G401 (cell line): Measurements from ENCODE around the gene CGN. TPM values are rescaled to one million over a fixed set of nuclear protein-coding genes. Genes with fewer than 3 reads are reported as not detected.

ENCODE experiments used
- DNase-seq: peaks from one replicate; pipeline ENCODE4 v3.0.0-alpha.2; 2015; ENCODE audit warnings: low spot score
- in situ Hi-C: cut with HindIII; loops from 2 replicates; pipeline ENCODE4 v1.10.0; 2016; ENCODE audit warnings: low sequenced_read_pairs, mixed read lengths
- total RNA-seq: library from RNA; depleted of rRNA; stranded (reverse); fragments of >200 nt; shearing (Covaris generic); gene quantifications from 2 replicates; pipeline ENCODE4 v1.2.3, GENCODE V29; 2014

Gene CGN
- total RNA-seq, 1 experiment from 2014 or later, result 18.6 TPM

- DNase-seq, result no peak
- in situ Hi-C loops, result no loop called here
Observed at GRCh38 chr1:151499365-151499764, 11.8 kb upstream of the CGN start.

GRCh38 chr1:151499930-151500329 lies 11.3 kb upstream of the CGN start:
- no peak for DNase-seq
- in situ Hi-C loops, result no loop called here

DNA sequence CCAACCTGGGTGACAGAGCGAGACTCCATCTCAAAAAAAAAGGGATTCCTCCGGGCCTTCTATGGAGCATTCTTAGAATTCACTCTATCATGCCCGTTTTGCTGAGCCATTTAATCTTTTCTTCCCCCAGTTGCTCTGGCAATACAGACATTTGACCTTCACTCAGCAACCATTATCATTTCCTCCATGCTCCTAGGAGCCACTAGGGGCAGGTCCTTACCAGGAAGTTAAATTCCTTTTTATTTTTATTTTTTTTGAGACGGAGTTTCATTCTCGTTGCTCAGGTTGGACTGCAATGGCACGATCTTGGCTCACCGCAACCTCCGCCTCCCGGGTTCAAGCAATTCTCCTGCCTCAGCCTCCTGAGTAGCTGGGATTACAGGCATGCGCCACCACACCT lies 9.7 kb upstream of the CGN start:
- DNase-seq, result no peak
- in situ Hi-C loops, result no loop called here

DNA sequence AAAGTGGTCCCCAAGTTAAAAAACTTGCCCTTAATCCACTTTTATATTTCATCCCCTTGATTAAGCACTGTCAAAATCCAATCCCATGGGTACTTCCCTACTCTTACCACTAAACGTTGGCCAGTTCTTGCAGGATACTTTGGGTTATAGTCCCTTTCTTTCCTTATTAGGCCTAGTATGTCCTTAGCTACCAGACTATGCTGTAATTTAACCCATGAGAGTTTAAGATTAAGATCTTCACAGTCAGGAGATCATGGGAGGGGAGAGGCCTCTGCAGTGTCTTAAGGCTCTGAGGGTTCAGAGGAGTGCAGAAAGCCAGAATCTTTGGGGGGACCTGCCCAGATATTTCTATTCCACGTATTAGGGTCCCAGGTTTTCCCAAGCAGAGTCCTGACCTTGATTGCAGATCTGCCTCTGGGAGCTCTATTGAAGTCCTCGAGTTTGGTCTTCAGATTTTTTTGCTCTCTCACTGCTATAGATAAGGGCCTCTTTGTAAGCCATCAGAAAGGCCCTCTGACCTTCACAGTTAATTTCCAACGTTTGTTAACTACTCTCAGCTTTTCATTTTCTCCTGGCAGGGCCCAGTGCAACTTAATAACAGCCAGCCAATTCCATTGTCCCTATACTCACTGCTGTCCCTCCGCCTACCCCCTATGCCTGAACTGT lies 9.0 kb upstream of the CGN start:
- no peak for DNase-seq
- in situ Hi-C loops, result no loop called here

GRCh38 chr1:151502859-151503780 lies 8.1 kb upstream of the CGN start:
- DNase-seq, result no peak
- in situ Hi-C loops, result no loop called here

DNA sequence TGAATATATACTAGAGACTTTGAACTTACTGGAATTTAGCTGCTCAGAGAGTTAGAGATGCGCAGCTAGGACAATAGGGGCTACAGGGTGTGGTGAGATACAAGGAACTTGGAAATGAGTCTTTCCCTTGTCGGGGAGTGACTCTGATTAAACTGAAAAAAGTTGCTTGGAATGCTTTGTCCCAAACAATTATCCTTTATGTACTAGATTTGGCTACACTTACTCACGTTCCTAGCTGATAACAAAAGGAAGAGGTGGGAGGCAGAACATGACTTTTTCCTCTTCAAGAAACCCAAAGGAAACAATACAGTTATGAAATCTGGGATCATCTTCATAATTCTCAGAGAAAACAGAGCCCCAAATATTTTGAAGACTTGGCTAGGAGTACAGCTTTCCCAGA lies 6.9 kb upstream of the CGN start:
- no peak for DNase-seq

GRCh38 chr1:151504759-151505158 lies 6.4 kb upstream of the CGN start:
- in situ Hi-C loops, result no loop called here
- DNase-seq, result no peak

More for the DNA sequence above, 6.9 kb upstream of the CGN start:
- in situ Hi-C loops, result no loop called here

- in situ Hi-C loops, result no loop called here
- no peak for DNase-seq
Observed at GRCh38 chr1:151508833-151509232, 2.4 kb upstream of the CGN start.

GRCh38 chr1:151509350-151510019 lies 1.7 kb upstream of the CGN start:
- in situ Hi-C loops, result no loop called here

DNA sequence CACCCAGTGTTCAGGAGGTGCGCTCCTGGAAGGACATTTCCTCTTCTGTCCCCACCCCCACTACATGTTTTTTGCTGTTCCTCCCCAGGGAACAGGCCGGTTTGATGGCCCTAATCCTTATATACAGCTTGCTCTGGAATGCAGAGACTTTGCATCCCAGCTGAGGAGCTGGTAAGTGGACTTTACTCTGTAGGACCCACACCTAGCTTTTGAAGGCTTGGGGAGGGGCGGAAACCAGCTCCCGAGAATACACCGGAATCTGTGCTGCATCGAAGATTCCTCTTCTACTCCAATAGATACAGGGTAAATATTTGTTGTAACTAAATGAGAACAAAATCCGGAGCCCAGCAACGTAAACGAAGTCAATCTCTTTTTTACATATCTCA lies 1.2 kb upstream of the CGN start:
- in situ Hi-C loops, result no loop called here
- no peak for DNase-seq

More at GRCh38 chr1:151509350-151510019, 1.7 kb upstream of the CGN start:
- DNase-seq, result no peak

GRCh38 chr1:151510614-151510956 lies 602 bp upstream of the CGN start:
- in situ Hi-C loops, result no loop called here
- DNase-seq, result no peak

GRCh38 chr1:151511636-151512215 lies 539 bp downstream of the CGN start:
- peak; percentile 44 for DNase-seq
- in situ Hi-C loops, result no loop called here

GRCh38 chr1:151512326-151512725 lies 1.1 kb downstream of the CGN start:
- peak; percentile 50 for DNase-seq
- in situ Hi-C loops, result no loop called here

DNA sequence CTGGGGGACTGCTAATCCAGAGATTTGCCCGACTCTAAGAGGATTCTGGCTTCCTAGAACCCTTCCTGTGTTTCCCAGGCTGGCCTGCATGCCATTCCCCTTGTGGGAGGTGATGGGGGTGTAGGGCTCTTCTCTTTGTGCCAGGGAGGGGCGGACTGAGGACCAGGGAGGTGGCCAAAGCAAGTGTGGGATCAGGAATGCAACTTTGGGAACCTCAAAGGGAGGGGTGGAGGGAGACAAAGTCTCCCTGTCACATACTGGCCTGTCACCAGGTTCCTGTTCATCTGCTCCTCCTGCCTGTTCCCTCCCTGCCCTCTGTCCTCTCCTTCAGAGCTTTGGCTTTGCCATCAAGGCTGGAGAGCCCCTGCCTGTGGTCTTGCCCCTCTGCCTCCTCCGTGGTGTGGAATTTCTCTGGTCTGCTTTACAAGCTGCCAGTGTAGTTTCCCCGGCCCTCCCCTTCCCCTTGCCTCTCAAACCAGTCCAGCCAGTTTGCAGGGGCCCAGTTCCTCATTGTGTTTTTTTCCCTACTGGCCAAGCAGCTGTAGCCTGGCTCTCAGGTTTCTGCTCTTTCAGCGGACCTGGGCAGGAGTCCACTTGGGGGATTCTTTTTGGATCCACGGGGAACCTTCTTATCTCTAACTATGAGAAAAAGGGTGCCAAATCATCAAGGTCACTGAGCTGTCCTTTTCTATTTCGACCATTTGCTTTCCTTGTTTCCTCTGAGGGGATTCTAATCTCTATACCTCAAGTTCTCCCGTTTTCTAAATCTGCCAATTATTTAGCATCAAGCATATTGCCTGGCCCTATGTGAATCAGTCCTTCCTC lies 1.8 kb downstream of the CGN start:
- DNase-seq, result peak; percentile 35
- in situ Hi-C loops, result no loop called here

GRCh38 chr1:151513626-151514121 lies 2.5 kb downstream of the CGN start:
- in situ Hi-C loops, result no loop called here
- DNase-seq, result no peak

GRCh38 chr1:151514366-151514765 lies 3.2 kb downstream of the CGN start:
- no peak for DNase-seq
- in situ Hi-C loops, result no loop called here

DNA sequence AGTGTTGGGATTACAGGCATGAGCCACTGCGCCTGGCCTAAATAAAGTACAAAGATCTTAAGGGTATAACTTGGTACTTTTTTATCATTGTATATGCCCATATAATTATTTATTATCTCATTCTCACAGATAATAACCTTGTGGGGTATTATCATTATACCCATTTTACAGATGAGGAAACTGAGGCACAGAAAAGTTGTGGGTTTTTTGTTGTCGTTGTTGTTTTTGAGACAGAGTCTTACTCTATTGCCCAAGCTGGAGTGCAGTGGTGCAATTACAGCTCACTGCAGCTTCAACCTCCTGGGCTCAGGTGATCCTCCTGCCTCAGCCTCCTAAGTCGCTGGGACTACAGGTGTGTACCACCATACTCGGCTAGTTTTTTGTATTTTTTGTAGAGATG lies 4.1 kb downstream of the CGN start:
- no peak for DNase-seq
- in situ Hi-C loops, result no loop called here

DNA sequence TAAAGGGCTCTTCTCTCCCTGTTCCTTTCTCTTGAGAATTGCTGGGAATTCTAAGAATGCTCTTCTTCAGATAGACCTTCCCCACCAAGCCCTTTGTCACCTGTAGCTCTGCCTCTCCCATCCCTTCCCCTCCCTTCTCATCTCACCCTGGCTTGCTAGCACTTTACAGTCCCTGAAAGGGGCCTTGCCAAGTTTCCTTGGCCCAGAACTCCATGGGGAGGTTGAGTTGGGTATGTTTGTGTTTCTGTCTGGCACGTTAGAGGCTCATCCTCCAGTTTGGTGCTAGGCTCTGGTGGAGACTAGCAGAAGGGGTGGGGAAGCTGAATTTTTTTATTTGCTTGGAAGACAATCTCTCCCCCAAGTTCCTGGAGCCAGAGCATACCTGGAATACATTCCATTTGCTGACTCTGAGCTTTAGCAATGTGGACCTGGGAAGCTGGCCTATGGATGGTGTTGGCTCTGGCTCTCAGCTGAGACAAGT lies 4.9 kb downstream of the CGN start:
- no peak for DNase-seq
- in situ Hi-C loops, result no loop called here

GRCh38 chr1:151518431-151518830 lies 7.2 kb downstream of the CGN start:
- in situ Hi-C loops, result no loop called here
- no peak for DNase-seq
